Smooth muscle cell of the brain vasculature (primary cell): ENCODE results near the gene MAPK10.
"Not testable (repeated sequence)": the region's sequence is repeated elsewhere in the genome, so short reads cannot be mapped to it uniquely, and the experiment has no call there.

ENCODE experiments used
- DNase-seq: peaks from one replicate; pipeline ENCODE4 v3.0.0-alpha.2; 2012; ENCODE audit warnings: low read depth, low spot score

MAPK10 gene

GRCh38 chr4:85968945-85969819 is 390.7 kb downstream of the MAPK10 start:
- no peak for DNase-seq

GRCh38 chr4:85967872-85968271 is 392.0 kb downstream of the MAPK10 start:
- DNase-seq = no peak

- DNase-seq = no peak
Observed at GRCh38 chr4:85966373-85966772, 393.5 kb downstream of the MAPK10 start.

GRCh38 chr4:85965529-85965928 is 394.3 kb downstream of the MAPK10 start:
- DNase-seq = no peak

- not testable (repeated sequence) for DNase-seq
Observed at GRCh38 chr4:85965017-85965416, 394.8 kb downstream of the MAPK10 start.

- no peak for DNase-seq
Observed at GRCh38 chr4:85964298-85964697, 395.6 kb downstream of the MAPK10 start.

- DNase-seq = no peak
Observed at GRCh38 chr4:85963231-85963630, 396.6 kb downstream of the MAPK10 start.

- no peak for DNase-seq
Observed at GRCh38 chr4:85961887-85962286, 398.0 kb downstream of the MAPK10 start.

- DNase-seq = no peak
Observed at GRCh38 chr4:85956293-85956945, 403.4 kb downstream of the MAPK10 start.

GRCh38 chr4:85955620-85956292 is 404.1 kb downstream of the MAPK10 start:
- no peak for DNase-seq

GRCh38 chr4:85953651-85954018 is 406.2 kb downstream of the MAPK10 start:
- DNase-seq = no peak

- DNase-seq = no peak
Observed at GRCh38 chr4:85952972-85953650, 406.7 kb downstream of the MAPK10 start.

- DNase-seq = no peak
Observed at GRCh38 chr4:85952528-85952927, 407.3 kb downstream of the MAPK10 start.

- DNase-seq = no peak
Observed at GRCh38 chr4:85951099-85951498, 408.8 kb downstream of the MAPK10 start.

GRCh38 chr4:85946821-85947220 is 413.0 kb downstream of the MAPK10 start:
- DNase-seq = no peak

- DNase-seq = no peak
Observed at GRCh38 chr4:85942107-85942506, 417.7 kb downstream of the MAPK10 start.

GRCh38 chr4:85940151-85940550 is 419.7 kb downstream of the MAPK10 start:
- DNase-seq = no peak
